GM21367 (cell line): Measurements from ENCODE around the gene SERINC3.

Experiments used
- ATAC-seq: cut with Tn5 transposase; IDR thresholded peaks from one replicate; pipeline ENCODE4 v1.9.1; 2021; ENCODE audit not compliant: unreplicated experiment

The SERINC3 gene

DNA sequence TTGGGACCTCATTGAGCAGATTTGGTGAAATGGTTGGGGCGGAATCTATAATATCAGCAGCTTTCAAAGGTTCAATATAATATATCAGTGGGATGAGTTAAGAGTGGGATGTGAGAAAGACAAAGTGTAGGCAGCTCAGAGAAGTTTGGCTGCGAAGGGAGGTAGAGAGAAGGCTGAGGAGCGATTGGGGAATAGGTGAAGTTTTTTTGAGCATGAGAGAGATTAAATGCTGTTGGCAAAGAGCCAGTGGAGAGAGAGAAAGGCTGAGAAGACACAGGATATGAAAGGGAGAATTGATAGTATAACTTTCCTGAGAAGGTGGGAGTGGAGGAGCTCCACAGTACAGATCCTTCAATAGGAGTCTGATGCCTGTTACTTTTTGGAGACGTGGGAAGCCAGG lies 12.1 kb upstream of the SERINC3 start:
- no peak for ATAC-seq

DNA sequence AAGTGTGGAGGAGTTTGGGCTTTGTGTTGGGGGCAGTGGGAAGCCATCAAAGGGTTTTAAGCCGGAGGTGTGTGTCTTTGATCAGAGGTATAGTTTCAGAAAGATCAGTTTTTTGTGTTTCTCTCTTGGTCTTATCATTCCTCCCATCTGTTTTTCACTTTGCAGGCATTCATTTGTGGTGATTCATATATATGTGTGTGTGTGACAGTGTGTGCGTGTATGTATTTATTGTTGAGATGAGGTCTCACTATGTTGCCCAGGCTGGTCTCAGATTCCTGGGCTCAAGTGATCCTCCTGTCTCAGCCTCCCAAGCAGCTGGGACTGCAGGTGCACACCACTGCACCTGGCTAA lies 11.1 kb upstream of the SERINC3 start:
- ATAC-seq: no peak

DNA sequence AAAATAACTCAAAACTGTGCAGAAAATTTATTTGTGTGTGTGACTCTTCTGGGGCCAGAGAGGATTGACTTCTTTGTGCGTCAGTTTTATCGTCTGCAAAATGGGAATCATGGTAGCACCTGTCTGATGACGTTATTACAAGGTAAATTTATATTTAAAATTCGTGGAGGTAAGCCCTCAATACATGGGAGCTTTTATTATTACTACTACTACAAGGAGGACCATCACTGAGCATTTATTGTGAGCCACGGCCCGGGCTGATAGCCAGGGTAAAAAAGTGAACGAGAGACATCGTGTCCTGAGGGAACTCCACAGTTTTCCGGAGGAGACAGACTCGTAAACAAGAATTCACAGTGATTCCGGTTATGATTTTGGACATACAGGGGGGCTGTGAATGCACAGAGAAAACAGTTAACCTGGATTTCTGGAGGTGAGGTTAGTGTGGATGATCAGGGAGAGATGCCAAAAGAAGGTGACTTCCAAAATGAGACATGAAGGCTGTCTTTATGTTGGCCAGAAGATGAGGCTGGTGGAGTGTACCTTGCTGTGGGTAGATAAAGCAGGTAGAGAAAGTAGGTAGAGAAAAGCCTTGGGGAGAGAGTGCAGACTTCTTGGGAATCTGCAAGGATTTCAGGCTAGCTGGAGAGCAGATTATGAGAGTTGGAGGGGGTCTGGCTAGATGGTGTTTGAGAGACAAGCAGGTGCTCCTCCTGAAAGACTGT lies 10.6 kb upstream of the SERINC3 start:
- ATAC-seq: no peak

DNA sequence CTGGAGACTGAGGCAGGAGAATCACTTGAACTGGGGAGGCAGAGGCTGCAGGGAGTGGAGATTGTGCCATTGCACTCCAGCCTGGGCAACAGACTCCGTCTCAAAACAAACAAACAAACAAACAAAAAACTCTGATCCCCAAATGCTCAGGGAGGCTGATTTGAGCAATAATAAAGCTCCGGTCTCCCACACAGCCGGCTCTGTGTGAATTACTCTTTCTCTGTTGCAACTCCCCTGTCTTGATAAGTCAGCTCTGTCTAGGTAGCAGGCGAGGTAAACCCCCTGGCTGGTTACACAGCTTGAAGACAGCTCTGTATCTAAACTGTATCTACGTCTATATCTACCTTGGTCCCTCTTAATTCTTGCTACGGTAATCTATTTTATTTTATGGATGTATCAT lies 6.4 kb upstream of the SERINC3 start:
- ATAC-seq: no peak

DNA sequence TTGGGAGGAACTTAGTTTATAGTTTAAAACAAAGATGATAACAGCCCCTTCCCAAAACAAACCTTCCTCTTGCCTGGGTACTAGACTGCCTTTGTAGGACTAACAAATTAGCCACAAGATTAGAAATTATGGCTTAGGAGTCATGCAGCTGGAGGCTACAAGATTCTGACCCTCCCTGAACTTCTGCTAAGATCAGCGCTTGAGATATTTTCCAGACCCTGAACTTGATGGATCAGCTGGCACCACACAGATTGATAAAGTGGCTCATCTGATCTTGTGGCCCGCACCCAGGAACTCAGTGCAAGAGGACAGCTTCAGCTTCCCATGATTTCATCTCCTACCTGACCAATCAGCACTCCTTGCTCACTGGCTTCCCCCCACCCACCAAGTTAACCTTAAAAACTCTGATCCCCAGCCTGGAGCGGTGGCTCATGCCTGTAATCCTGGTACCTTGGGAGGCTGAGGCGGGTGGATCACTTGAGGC lies 5.9 kb upstream of the SERINC3 start:
- no peak for ATAC-seq

- ATAC-seq: no peak
Observed at GRCh38 chr20:44526129-44526528, 4.3 kb upstream of the SERINC3 start.

- no peak for ATAC-seq
Observed at GRCh38 chr20:44523746-44524145, 1.9 kb upstream of the SERINC3 start.

- no peak for ATAC-seq
Observed at GRCh38 chr20:44522841-44523240, 971 bp upstream of the SERINC3 start.

- ATAC-seq: no peak
Observed at GRCh38 chr20:44520881-44521280, 989 bp downstream of the SERINC3 start.

GRCh38 chr20:44518248-44518647 lies 3.6 kb downstream of the SERINC3 start:
- ATAC-seq: no peak

- no peak for ATAC-seq
Observed at GRCh38 chr20:44517454-44517853, 4.4 kb downstream of the SERINC3 start.

DNA sequence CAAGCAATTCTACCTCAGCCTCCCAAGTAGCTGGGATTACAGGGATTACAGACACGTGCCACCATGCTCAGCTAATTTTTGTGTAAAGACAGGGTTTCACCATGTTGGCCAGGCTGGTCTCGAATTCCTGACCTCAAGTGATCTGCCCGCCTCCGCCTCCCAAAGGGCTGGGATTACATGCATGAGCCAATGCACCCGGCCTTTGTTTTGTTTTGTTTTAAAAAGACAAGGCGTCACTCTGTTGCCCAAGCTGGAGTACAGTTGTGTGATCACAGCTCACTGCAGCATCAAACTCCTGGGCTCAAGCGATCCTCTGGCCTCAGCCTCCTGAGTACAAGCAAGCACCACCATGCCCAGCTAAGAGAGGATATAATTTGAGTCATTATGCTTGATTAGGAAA lies 5.4 kb downstream of the SERINC3 start:
- ATAC-seq: no peak

DNA sequence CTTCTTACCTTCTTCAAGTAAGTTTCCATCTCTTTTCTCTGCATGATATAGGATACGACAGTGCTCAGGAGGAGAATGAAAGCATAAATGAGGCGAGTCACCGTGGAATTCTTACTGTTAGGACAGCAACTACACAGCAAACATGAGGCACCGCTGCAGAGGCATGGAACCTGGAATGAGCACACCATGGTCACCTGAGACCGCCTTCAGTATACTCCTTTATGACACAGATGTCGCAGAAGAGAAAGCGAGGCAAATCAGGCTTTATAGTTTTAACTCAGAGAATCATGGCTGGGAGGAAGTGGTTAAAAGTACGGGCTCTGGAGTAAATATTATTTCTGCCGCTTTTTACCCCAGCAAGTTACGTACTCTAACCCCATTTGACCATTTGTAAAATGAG lies 8.0 kb downstream of the SERINC3 start:
- ATAC-seq: no peak

DNA sequence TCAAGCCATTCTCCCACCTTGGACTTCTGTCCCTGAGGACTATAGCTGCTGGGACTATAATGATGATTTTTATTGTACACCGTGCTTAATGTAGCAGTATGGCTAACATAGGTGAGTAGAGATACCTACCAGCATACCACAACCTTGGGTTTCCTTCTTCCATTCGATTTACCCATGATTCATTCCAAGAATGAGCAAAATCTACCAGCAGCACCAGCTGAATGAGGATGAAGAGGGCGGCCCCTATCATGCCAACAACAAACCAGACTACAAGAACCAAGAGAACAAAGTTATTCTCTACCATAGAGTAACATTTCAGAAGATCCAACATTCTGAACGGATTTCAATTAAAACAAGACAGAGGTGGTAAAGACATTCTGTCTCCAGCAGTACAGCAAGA lies 12.1 kb downstream of the SERINC3 start:
- no peak for ATAC-seq

- ATAC-seq: no peak
Observed at GRCh38 chr20:44504402-44505307, 17.2 kb downstream of the SERINC3 start.

DNA sequence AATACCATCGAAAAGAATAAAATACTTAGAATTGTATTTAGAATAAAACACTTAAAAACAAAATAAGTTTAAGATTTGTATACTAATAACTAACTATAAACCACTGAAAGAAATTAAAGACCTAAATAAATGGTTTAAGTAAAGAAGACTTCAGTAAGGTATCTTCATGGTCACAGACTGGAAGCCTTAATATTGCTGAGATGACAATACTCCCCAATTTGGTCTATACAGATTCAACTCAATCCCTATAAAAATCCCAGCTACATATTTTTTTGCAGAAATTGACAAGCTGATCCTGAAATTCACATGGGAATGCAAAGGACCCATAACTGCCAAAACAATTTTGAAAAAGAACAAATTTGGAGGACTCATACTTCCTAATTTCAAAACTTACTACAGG lies 18.9 kb downstream of the SERINC3 start:
- no peak for ATAC-seq

DNA sequence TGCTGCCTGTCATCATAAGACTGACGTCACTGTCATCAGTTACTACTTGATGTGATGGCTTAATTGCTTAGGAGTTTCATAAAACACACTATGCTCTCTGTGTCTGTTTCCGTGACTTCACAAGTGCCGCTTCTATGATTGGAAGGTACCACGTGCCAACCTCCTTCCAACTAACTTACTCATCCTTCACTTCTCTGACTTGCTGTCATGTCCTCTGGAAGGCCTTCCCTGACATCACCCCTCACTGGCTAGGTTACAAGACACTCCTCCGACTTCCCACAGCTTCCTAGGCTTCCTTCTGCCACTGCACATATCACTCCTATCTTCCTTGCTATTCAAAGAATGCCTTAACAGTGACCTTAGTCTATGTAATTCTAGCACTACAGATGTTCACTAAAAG lies 20.4 kb downstream of the SERINC3 start:
- no peak for ATAC-seq

DNA sequence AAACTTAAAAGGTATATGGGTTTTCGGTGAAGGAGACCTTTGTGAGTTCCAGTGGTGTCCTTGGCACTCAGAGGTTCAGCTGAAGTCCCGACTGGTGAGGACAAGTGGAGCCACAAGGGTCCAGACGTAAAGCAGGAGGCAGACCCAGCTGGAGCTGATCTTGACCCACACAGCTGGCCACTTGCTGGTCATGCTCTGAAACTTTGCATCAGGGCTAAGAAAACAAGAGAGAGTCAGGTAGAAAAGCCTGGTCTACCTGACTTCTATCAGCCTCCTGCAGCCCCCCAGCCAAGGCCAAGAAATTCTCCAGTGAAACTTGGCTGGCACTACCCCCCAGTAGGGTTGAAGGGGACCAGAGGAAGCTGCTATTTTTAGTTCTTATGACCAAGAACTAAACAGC lies 21.6 kb downstream of the SERINC3 start:
- ATAC-seq: no peak

DNA sequence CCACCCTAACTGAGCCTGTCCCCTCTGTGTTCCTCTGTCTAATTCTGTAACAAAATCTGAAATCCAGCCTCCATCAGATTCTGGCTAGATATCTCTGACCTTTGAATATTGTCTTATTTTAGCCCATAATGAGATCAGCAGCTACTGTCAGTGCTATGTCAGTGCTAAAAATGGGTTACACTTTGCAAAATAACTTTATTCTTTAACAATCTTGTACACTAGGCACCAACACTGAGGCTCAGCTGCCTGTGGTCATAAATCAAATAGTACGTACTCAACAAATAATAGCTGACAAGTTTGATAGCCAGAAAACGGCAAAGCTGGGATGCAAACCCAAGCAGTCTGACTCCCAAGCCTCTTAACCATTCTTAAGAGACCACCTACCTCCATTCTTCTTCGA lies 24.1 kb downstream of the SERINC3 start:
- ATAC-seq: no peak

- no peak for ATAC-seq
Observed at GRCh38 chr20:44496976-44497375, 24.9 kb downstream of the SERINC3 start.

- ATAC-seq: no peak
Observed at GRCh38 chr20:44495802-44496481, 25.9 kb downstream of the SERINC3 start.

GRCh38 chr20:44495257-44495656 lies 26.6 kb downstream of the SERINC3 start:
- ATAC-seq: no peak
